HUES64 (cell line): ENCODE measurements around the gene CSH2.
"Not testable (repeated sequence)": the region's sequence is repeated elsewhere in the genome, so short reads cannot be mapped to it uniquely, and the experiment has no call there.

Experiments used
- H3K27ac ChIP-seq: 2 replicates; pipeline ENCODE4 v1.7.0; 2013; ENCODE audit warnings: low read depth, low read length, inconsistent platforms
- H3K27me3 ChIP-seq: 2 replicates; pipeline ENCODE4 v1.6.1; 2013; ENCODE audit warnings: mild to moderate bottlenecking, low read length; ENCODE audit not compliant: insufficient read depth
- H3K36me3 ChIP-seq: 2 replicates; pipeline ENCODE4 v1.6.1; 2013; ENCODE audit warnings: mild to moderate bottlenecking, low read length; ENCODE audit not compliant: insufficient read depth
- H3K4me1 ChIP-seq: 2 replicates; pipeline ENCODE4 v1.6.1; 2013; ENCODE audit warnings: mild to moderate bottlenecking, low read length, moderate library complexity; ENCODE audit not compliant: insufficient read depth
- H3K4me3 ChIP-seq: 2 replicates; pipeline ENCODE4 v1.5.1; 2013; ENCODE audit warnings: mild to moderate bottlenecking, low read length, moderate library complexity
- H3K9ac ChIP-seq: 2 replicates; pipeline ENCODE4 v1.6.1; 2013; ENCODE audit warnings: mild to moderate bottlenecking, low read depth, low read length
- H3K9me3 ChIP-seq: 2 replicates; pipeline ENCODE4 v1.6.1; 2013; ENCODE audit warnings: low read depth, low read length; ENCODE audit not compliant: insufficient read depth
- WGBS: fragments of 150-250, 120-280 bp; methylation state at CpG from one replicate; pipeline ENCODE4 v1.1.7; 2013; ENCODE audit warnings: missing lambda C conversion rate; 5-methylcytosine and 5-hydroxymethylcytosine counted together

CSH2 gene

GRCh38 chr17:63914471-63914870 is 41.0 kb upstream of the CSH2 start:
- H3K36me3 ChIP-seq: no peaks in the 10 kb centered on the region
- H3K4me3 ChIP-seq: no peak overlapping the region
- no peaks in the 10 kb centered on the region for H3K9me3 ChIP-seq
- 94% methylated on average over 7 of the region's 7 CpGs for WGBS
- no peaks in the 10 kb centered on the region; the same call in 1 of the 2 replicates for H3K27me3 ChIP-seq
- no peak overlapping the region for H3K9ac ChIP-seq
- no peaks in the 10 kb centered on the region for H3K4me1 ChIP-seq
- H3K27ac ChIP-seq: no peak overlapping the region

- Histone ChIP-seq H3K9ac (no peak overlapping the region), H3K9me3 (no peaks in the 10 kb centered on the region), H3K27me3 (no peaks in the 10 kb centered on the region; the same call in 1 of the 2 replicates), H3K4me1 (peaks cover 9% of the 10 kb centered on the region), H3K27ac (no peak overlapping the region), H3K4me3 (no peak overlapping the region), H3K36me3 (no peaks in the 10 kb centered on the region)
- WGBS: 58% methylated on average over 6 of the region's 8 CpGs
Observed at GRCh38 chr17:63911657-63912100, 38.2 kb upstream of the CSH2 start.

- H3K36me3 ChIP-seq: no peaks in the 10 kb centered on the region
- H3K4me1 ChIP-seq: peaks cover 9% of the 10 kb centered on the region
- H3K4me3 ChIP-seq: no peak within 1 kb of the TSS
- H3K27me3 ChIP-seq: no peaks in the 10 kb centered on the region; the same call in 1 of the 2 replicates
- H3K27ac ChIP-seq: no peak within 1 kb of the TSS
- 87% methylated on average over 13 of the region's 15 CpGs for WGBS
- no peaks in the 10 kb centered on the region for H3K9me3 ChIP-seq
- H3K9ac ChIP-seq: no peak within 1 kb of the TSS
Observed at GRCh38 chr17:63911041-63911635, 37.7 kb upstream of the CSH2 start, which contains the start of gene CSHL1. TSS of gene CSHL1 (minus strand) at chr17:63911258. CDS start at chr17:63911196, 62 bp downstream.

- Histone ChIP-seq H3K9ac (no peak overlapping the region), H3K27ac (no peak overlapping the region), H3K36me3 (no peaks in the 10 kb centered on the region), H3K27me3 (no peaks in the 10 kb centered on the region; the same call in 1 of the 2 replicates), H3K9me3 (no peaks in the 10 kb centered on the region), H3K4me3 (no peak overlapping the region), H3K4me1 (peaks cover 9% of the 10 kb centered on the region)
- 86% methylated on average over 14 of the region's 14 CpGs for WGBS
Observed at GRCh38 chr17:63910096-63910495, 36.6 kb upstream of the CSH2 start.

- not testable (repeated sequence) for H3K9ac ChIP-seq, H3K27ac ChIP-seq, H3K9me3 ChIP-seq, H3K27me3 ChIP-seq, H3K36me3 ChIP-seq, H3K4me3 ChIP-seq, H3K4me1 ChIP-seq
- 95% methylated on average over 9 of the region's 10 CpGs for WGBS
Observed at GRCh38 chr17:63909586-63909985, 36.1 kb upstream of the CSH2 start.

- H3K36me3 ChIP-seq, H3K9me3 ChIP-seq, H3K9ac ChIP-seq, H3K27me3 ChIP-seq, H3K27ac ChIP-seq, H3K4me1 ChIP-seq, H3K4me3 ChIP-seq: not testable (repeated sequence)
- WGBS: 70% methylated on average over 6 of the region's 12 CpGs
Observed at GRCh38 chr17:63907161-63907778, 33.8 kb upstream of the CSH2 start.

- not testable (repeated sequence) for H3K27me3 ChIP-seq, H3K9me3 ChIP-seq, H3K9ac ChIP-seq, H3K4me1 ChIP-seq, H3K27ac ChIP-seq, H3K4me3 ChIP-seq, H3K36me3 ChIP-seq
- WGBS: 90% methylated on average over 8 of the region's 8 CpGs
Observed at GRCh38 chr17:63904796-63905195, 31.3 kb upstream of the CSH2 start.

- not testable (repeated sequence) for H3K4me1 ChIP-seq, H3K4me3 ChIP-seq, H3K9me3 ChIP-seq, H3K36me3 ChIP-seq, H3K9ac ChIP-seq, H3K27me3 ChIP-seq, H3K27ac ChIP-seq
- WGBS: 55% methylated on average over 5 of the region's 5 CpGs
Observed at GRCh38 chr17:63903787-63904201, 30.3 kb upstream of the CSH2 start.

GRCh38 chr17:63901971-63902370 is 28.5 kb upstream of the CSH2 start:
- H3K9me3 ChIP-seq, H3K4me3 ChIP-seq, H3K9ac ChIP-seq, H3K27me3 ChIP-seq, H3K36me3 ChIP-seq, H3K4me1 ChIP-seq, H3K27ac ChIP-seq: not testable (repeated sequence)
- 93% methylated on average over 2 of the region's 2 CpGs for WGBS

- H3K27me3 ChIP-seq, H3K27ac ChIP-seq, H3K36me3 ChIP-seq, H3K4me1 ChIP-seq, H3K4me3 ChIP-seq, H3K9ac ChIP-seq, H3K9me3 ChIP-seq: not testable (repeated sequence)
- 82% methylated on average over 6 of the region's 6 CpGs for WGBS
Observed at GRCh38 chr17:63898899-63899798, 25.7 kb upstream of the CSH2 start.
